ENCODE results near the gene FOXF1. TPM values are rescaled to one million over a fixed set of nuclear protein-coding genes. Genes with fewer than 3 reads are reported as not detected.

FOXF1 gene
- total RNA-seq, 1 donor from 2014 or later, result not detected

DNA sequence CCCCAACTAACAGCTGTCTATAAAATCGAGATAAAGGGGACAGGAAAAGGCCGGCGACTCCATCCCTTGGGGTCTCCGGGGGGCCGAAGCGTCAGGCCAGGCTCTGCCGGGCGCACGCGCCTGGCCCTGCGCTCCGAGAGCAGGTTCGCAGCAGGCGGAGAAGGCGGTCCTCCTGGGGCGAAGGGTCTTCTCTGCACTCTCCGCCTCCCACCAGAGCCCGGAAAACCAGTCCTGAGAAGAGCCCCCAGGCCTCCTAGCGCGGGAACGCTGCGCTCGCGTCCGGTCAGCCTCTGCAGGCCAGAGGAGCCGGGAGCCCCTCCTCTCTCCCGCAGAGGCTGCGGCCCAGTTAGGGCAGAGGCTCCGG lies 5.1 kb downstream of the FOXF1 start:
- Histone ChIP-seq H3F3A (ENCODE audit: low read depth) (peaks cover 15% of the 10 kb centered on the region), H3K9ac (no peak overlapping the region), H3K4me2 (peak overlapping the region; percentile 73), H3K27me3 (peaks cover 100% of the 10 kb centered on the region), H2AFZ (replicated peaks) (no peak overlapping the region), H3K36me3 (no peaks in the 10 kb centered on the region), H4K20me1 (ENCODE audit: low read depth) (peaks cover 72% of the 10 kb centered on the region), H3K27ac (no peak overlapping the region), H3K79me2 (ENCODE audit: low read depth) (no peaks in the 10 kb centered on the region), H3K4me3 (peak overlapping the region; percentile 27), H3K4me1 (peaks cover 15% of the 10 kb centered on the region), H3K9me3 (ENCODE audit: low read depth) (no peaks in the 10 kb centered on the region)
- TF ChIP-seq CTCF (IDR thresholded peaks at IDR 0.05) (no peak), EZH2 (IDR thresholded peaks at IDR 0.05) (no peak), EZH2phosphoT487 (IDR thresholded peaks at IDR 0.05) (no peak)
- DNase-seq (ENCODE audit: low spot score), result peak; percentile 80
- peaks cover 6% of the 10 kb centered on the region for H3K4me1 Mint-ChIP-seq
- no peak overlapping the region for H3K4me3 Mint-ChIP-seq
- H3K9me3 Mint-ChIP-seq, result no peaks in the 10 kb centered on the region
- H3K27me3 Mint-ChIP-seq (ENCODE audit: insufficient read depth, low read depth), result peaks cover 77% of the 10 kb centered on the region
- no peak overlapping the region for H3K27ac Mint-ChIP-seq
- H3K36me3 Mint-ChIP-seq, result no peaks in the 10 kb centered on the region

GRCh38 chr16:86515777-86516622 lies 5.7 kb downstream of the FOXF1 start:
- H3K4me1 Mint-ChIP-seq, result peaks cover 5% of the 10 kb centered on the region
- peak; percentile 71 for DNase-seq (ENCODE audit: low spot score)
- peak overlapping the region; percentile 27 for H3K4me3 ChIP-seq

GRCh38 chr16:86516623-86517003 lies 6.3 kb downstream of the FOXF1 start:
- Mint-ChIP-seq H3K36me3 (no peaks in the 10 kb centered on the region), H3K27me3 (ENCODE audit: insufficient read depth, low read depth) (peaks cover 80% of the 10 kb centered on the region), H3K27ac (no peak overlapping the region), H3K9me3 (no peaks in the 10 kb centered on the region), H3K4me3 (no peak overlapping the region), H3K4me1 (peaks cover 3% of the 10 kb centered on the region)
- DNase-seq (ENCODE audit: low spot score), result peak; percentile 50
- Histone ChIP-seq H3K27ac (no peak overlapping the region), H4K20me1 (ENCODE audit: low read depth) (peaks cover 59% of the 10 kb centered on the region), H3K4me1 (peaks cover 15% of the 10 kb centered on the region), H2AFZ (replicated peaks) (no peak overlapping the region), H3K27me3 (peaks cover 100% of the 10 kb centered on the region), H3K4me3 (peak overlapping the region; percentile 27), H3K79me2 (ENCODE audit: low read depth) (no peaks in the 10 kb centered on the region), H3K4me2 (peak overlapping the region; percentile 73), H3F3A (ENCODE audit: low read depth) (peaks cover 9% of the 10 kb centered on the region), H3K9ac (no peak overlapping the region), H3K9me3 (ENCODE audit: low read depth) (no peaks in the 10 kb centered on the region), H3K36me3 (no peaks in the 10 kb centered on the region)
- TF ChIP-seq EZH2phosphoT487 (IDR thresholded peaks at IDR 0.05) (no peak), EZH2 (IDR thresholded peaks at IDR 0.05) (no peak), CTCF (IDR thresholded peaks at IDR 0.05) (no peak)

More at GRCh38 chr16:86515777-86516622, 5.7 kb downstream of the FOXF1 start:
- H3F3A ChIP-seq (ENCODE audit: low read depth), result peaks cover 9% of the 10 kb centered on the region
- H4K20me1 ChIP-seq (ENCODE audit: low read depth), result peaks cover 65% of the 10 kb centered on the region
- H3K4me2 ChIP-seq, result peak overlapping the region; percentile 73
- peaks cover 75% of the 10 kb centered on the region for H3K27me3 Mint-ChIP-seq (ENCODE audit: insufficient read depth, low read depth)
- H3K36me3 Mint-ChIP-seq, result no peaks in the 10 kb centered on the region
- no peak overlapping the region for H3K4me3 Mint-ChIP-seq
- peaks cover 100% of the 10 kb centered on the region for H3K27me3 ChIP-seq
- no peak overlapping the region for H3K9ac ChIP-seq
- H3K27ac Mint-ChIP-seq, result no peak overlapping the region
- TF ChIP-seq EZH2 (IDR thresholded peaks at IDR 0.05) (peak; percentile 93), EZH2phosphoT487 (IDR thresholded peaks at IDR 0.05) (peak; percentile 97), CTCF (IDR thresholded peaks at IDR 0.05) (no peak)
- H3K9me3 Mint-ChIP-seq, result no peaks in the 10 kb centered on the region
- H3K79me2 ChIP-seq (ENCODE audit: low read depth), result no peaks in the 10 kb centered on the region
- no peak overlapping the region for H2AFZ ChIP-seq (replicated peaks)
- H3K4me1 ChIP-seq, result peaks cover 15% of the 10 kb centered on the region
- H3K36me3 ChIP-seq, result no peaks in the 10 kb centered on the region
- H3K9me3 ChIP-seq (ENCODE audit: low read depth), result no peaks in the 10 kb centered on the region
- H3K27ac ChIP-seq, result no peak overlapping the region

All from neural progenitor cell (in vitro differentiated cells).